ENCODE data around the gene RIPK1.
"Not testable (repeated sequence)": the region's sequence is repeated elsewhere in the genome, so short reads cannot be mapped to it uniquely, and the experiment has no call there.

RIPK1 gene

GRCh38 chr6:3037638-3038365, 30.5 kb upstream of the RIPK1 start:
- no peak for DNase-seq (ENCODE audit: low spot score)
- no peak for TF ChIP-seq CTCF (IDR thresholded peaks at IDR 0.05; ENCODE audit: extremely low read depth, missing control alignments)

GRCh38 chr6:3039384-3039783, 28.9 kb upstream of the RIPK1 start:
- TF ChIP-seq CTCF (IDR thresholded peaks at IDR 0.05; ENCODE audit: extremely low read depth, missing control alignments): no peak
- DNase-seq (ENCODE audit: low spot score): no peak

- TF ChIP-seq CTCF (IDR thresholded peaks at IDR 0.05; ENCODE audit: extremely low read depth, missing control alignments): no peak
- DNase-seq (ENCODE audit: low spot score): no peak
Observed at GRCh38 chr6:3041147-3041546, 27.1 kb upstream of the RIPK1 start.

GRCh38 chr6:3041606-3042005, 26.7 kb upstream of the RIPK1 start:
- no peak for DNase-seq (ENCODE audit: low spot score)
- TF ChIP-seq CTCF (IDR thresholded peaks at IDR 0.05; ENCODE audit: extremely low read depth, missing control alignments): no peak

- no peak for TF ChIP-seq CTCF (IDR thresholded peaks at IDR 0.05; ENCODE audit: extremely low read depth, missing control alignments)
- no peak for DNase-seq (ENCODE audit: low spot score)
Observed at GRCh38 chr6:3045369-3045768, 22.9 kb upstream of the RIPK1 start.

GRCh38 chr6:3045777-3046176, 22.5 kb upstream of the RIPK1 start:
- no peak for DNase-seq (ENCODE audit: low spot score)
- no peak for TF ChIP-seq CTCF (IDR thresholded peaks at IDR 0.05; ENCODE audit: extremely low read depth, missing control alignments)

GRCh38 chr6:3046295-3046694, 22.0 kb upstream of the RIPK1 start:
- TF ChIP-seq CTCF (IDR thresholded peaks at IDR 0.05; ENCODE audit: extremely low read depth, missing control alignments): no peak
- DNase-seq (ENCODE audit: low spot score): no peak

GRCh38 chr6:3048009-3048408, 20.3 kb upstream of the RIPK1 start:
- DNase-seq (ENCODE audit: low spot score): not testable (repeated sequence)
